NCI-H187 (cell line): ENCODE results near the gene NUDT4.
"Not testable (repeated sequence)": the region's sequence is repeated elsewhere in the genome, so short reads cannot be mapped to it uniquely, and the experiment has no call there.

Source experiments
- DNase-seq, 2 experiments: peaks; one replicate each; lab custom pipeline; 2025; lab: John Stamatoyannopoulos, UW

The NUDT4 gene

DNA sequence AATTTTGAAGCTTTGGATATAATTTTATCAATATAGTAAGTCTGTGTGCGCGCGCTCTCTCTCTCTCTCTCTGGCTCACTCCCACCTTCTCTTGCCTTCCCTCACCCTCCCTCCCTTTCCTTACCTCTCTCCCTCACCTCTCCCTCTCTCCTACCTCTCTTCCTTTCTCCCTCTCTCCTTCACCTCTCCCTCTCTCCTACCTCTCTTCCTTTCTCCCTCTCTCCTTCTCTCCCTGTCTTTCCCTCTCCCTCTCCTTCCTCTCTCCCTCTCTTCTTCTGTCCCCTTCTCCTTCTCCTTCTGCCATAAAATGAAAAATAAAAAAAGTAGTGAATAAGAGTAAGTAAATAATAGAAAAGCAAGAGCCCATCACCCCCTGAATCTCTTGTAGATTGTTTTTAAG is 9.0 kb upstream of the NUDT4 start:
- DNase-seq, result no peak

DNA sequence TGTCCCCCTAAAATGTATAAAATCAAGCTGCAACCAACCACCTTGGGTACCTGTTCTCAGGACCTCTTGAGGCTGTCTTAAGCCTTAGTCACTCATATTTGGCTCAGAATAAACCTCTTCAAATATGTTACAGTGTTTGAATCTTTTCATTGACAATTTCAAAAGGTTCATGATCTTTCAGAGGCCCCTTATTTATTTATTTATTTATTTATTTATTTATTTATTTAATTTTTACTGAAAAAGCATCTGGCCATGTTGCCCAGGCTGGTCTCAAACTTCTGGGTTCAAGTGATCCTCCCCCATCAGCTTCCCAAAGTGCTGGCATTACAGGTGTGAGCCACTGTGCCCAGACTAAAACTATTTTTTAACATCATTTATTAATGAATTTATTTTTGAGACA is 8.2 kb upstream of the NUDT4 start:
- no peak for DNase-seq

DNA sequence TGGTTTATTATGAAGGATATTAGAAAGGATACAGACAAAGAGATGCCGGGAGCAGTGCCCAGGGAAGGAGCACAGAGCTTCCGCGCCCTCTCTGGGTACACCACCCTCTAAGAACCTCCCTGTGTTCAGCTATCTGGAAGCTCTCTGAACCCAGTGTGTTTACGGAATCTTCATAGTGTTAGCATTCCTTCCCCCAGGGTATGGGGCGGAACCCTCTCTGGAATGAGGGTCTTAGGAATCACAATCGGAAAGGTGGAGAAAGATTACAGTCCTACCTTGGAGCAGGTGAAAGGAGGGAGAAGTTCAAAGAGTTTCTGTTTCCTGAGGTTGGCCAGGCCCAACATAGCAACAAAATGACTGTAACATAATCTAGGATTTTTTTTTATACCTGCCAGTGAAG is 6.8 kb upstream of the NUDT4 start:
- DNase-seq, result no peak

DNA sequence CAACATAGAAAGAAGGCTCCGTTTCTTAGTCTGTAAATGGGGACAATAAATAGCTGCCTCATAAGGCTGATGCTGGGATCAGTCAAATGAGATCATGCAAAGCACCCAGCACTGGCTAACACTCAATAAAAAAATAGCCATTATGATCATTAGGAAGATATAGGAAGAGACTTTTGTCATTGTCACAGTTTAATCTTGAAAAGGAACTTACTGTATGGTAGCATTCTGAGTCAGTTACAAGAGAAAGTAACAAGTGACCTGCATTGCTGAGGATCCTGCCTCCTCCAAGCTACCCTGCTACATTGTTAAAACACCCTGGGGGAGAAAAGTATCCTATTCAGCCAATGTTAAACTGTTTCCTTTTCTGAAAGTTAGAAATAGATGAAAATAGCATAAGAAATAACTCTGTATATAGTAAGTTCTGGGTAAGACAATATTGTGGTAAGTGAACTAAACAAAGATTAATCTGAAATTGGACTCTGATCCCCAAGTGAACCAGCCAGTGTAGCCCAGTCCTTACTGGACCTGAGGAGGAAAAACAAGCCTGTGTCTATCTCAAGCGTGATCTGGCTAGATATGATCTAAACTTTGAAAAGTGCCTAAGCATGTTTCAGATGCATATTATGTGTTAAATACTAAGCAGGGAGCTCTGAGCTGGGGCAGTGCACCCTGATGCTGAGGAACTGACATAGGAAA is 3.6 kb upstream of the NUDT4 start:
- DNase-seq, result no peak

DNA sequence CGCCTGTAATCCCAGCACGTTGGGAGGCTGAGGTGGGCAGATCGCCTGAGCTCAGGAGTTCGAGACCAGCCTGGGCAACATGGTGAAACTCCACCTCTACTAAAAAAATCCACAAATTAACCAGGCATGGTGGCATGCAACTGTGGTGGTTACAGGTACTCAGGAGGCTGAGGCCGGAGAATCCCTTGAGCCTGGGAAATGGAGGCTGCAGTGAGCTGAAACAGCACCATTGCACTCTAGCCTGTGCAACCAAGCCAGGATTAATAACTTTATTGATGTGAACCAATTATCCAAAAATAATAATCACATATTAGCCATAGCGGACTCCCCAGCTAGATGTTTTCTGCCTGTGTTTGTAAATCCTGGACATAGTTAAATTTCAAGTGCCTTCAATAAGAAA is 1.8 kb upstream of the NUDT4 start:
- DNase-seq, result no peak

DNA sequence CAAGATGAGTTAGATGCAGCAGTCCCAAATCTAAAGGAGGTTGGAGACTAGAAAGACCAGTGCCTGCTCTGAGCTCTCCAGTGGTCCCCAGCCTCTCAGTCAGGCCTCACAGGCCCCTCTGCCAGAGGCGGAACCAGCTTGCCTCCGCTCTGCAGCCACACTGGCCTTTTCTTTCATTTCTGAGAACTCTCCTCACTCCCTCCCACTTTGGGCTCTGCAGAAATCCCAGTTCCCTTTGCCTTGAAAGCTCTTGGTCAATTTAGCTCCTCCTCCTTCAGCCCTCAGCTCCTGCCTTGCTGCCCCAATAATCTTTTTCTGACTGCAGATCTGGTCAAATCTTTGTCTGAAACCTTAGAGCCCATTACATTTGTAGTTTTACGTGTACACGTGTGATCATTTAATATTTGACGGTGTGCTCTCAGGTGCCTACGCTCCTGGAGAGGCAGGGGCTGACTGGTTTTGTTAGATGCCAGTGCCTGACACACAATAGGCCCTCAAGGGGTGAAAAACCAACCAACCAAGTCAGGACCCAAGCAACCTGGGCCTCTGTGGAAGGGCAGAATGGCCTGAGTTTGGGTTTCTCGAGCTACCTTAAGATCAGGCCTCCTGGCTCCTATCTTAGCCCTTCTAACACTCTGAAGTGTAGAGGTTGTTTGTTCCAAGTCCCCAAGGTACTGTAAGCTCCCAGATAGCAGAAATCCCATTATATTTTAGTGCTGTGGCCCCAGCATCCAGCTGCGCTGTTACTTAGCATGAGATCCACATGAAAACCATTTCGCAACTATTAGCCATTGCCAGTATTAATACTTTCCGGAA is 1.1 kb upstream of the NUDT4 start:
- no peak for DNase-seq

DNA sequence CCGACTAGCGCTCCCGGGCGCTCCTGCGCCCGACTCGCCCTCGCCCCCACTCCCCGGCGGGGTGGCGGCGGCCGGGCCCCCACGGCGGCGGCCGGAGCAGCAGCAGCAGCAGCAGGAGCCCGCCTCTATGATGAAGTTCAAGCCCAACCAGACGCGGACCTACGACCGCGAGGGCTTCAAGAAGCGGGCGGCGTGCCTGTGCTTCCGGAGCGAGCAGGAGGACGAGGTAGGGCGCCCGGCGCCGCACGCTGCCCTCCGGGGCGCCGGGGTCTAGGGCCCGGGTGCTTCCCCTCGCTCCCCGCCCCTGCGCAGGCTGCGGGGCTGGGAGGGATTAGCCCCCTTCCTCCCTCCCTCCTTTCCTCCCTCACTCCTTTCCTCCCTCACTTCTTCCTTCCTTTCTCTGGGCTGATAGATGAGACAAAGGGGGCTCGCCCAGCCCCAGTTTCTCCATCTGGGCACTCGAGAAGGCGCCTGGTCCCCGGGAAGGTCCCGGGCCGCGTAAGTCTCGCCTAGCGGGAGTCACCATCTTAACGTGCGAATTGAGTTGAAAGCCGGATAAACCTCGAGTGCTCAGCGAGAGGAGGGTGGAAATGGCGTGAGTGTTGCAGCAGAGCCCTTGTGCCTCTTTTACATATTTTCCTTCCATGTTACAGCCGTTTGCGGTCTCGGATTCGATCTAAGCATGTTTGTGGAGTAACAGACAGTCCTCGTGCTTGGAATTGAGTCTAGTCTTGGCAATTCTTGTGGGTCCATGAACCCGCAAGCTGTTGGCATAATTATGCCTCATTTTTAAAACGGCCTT is 672 bp downstream of the NUDT4 start:
- peak; percentile 10 to 39 for DNase-seq

DNA sequence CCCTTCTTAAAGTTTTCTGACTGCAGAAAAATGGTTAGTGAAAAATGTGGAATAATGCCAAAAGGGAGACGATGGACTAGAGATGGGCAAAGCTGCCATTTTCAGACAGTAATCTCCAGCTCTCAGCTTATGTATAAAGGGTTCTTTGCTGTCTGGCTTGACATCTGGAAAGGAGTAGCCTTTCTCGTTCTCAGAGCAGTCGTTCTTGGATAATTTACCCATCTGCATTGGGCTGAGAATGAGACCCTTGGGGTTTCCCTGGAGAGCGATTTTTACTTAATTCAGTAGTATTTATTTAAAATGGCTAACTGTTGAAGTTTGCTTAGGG is 1.2 kb downstream of the NUDT4 start:
- no peak for DNase-seq

DNA sequence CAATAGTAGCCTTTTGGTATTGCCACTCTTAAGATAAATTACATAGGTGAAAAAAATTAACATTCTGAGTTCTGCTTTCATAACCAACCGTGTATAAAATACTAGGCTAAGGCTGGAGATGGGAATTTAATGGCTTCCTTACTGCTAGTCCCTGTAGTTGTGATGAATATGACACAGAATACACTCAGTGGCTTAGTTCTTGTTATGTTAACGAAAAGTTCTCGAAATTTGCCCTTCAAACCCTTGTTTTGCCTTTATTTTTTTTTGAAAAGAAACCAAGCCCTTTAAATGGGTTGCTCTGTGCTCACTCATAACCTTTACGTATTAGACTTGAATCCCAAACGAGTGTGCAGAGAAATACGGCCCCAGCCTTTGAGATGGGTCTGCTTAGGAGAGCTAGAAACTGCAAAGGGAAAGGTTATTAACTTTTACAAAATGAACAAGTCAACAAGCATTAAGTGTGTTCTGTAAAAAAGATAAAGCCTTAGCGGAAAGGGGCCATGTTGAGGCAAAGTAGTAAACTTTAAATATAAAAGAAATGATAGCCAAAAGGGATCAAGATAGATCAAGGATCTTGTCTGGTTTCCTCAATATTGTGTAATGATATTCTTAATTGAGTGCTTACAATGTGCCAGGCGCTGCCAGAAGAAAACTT is 1.7 kb downstream of the NUDT4 start:
- no peak for DNase-seq

DNA sequence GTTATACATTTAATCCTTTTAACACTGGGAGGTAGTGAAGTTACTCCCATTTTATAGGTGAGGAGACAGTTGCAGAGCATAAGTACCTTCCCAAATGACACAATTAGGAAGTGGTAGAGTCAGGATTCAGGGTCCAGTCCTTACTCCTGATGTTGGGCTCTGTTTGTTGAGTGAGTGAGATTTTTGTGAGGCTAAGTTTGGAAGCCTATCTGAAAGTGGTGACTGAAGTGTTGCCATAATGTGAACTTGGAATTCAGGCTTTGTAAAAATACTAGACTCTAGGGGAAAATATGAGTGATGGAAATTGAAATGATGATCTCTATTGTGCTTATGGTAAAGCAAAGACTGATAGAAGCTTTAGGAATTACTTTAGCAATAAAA is 2.2 kb downstream of the NUDT4 start:
- no peak for DNase-seq

DNA sequence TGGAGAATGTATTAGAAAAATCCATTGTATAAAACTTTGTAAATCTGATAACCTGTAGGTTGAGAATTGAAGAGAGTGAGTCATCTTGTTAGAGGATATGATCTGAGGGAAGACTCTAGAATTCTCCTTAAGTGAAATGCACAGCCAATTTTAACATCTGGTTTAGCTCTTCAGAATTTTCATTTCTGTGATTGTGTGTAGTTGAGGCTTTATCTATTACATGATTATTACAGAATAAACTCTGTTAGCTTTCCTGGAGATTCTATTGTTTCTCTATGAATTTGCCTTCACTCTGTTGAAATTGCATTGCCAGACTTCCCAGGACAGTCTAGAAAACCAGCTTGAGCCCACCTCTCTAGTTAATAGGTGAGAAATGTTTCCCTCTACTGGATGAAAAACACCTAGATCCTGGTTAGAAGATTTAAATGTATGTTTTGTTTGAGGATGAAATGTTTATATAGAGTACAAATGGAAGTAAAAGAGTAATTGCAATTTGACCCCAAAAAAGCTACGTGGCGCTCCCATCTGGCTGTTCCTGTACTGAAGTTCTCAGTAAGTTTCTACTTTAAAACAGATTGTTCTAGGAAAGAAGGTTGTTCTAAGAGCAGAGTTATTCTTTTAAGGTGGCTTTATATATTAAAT is 2.9 kb downstream of the NUDT4 start:
- DNase-seq, result no peak

DNA sequence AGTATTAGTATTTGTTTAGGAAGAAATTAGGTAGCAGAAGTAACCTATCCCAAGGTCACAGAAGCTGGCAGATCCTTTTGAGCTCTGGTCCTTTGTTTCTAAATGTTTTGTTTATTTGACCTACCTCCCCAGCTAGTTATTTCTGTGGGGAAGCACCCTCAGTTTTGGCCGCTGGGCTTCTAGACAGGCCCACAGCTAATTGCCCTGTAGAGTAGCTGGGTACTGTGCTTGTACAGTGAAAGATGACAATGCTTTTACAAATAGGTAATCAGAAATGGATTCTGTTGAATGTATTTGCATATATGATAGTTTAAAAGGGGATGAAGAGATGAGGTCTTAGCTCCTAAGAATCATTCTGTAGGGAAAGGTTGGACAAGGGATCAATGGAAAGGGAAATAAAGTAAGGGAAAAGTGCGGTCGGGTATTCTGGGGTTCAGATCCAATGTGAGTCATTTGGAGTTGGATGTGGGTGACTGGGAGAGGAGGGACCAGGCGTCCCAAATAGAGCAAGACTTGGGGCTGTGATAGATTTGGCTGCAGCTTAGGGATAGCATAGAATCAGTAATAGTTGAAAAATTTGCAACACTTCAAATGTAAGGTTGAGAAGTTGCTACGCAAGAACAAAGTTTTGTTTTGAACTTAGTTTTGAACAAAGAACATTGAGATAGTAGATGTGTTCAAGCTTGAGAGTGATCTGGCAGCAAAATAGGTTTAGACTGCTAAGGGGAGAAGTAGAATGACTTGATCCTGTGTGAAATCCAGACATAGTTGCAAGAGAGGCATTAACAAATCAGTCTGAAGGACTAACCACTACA is 3.6 kb downstream of the NUDT4 start:
- no peak for DNase-seq

DNA sequence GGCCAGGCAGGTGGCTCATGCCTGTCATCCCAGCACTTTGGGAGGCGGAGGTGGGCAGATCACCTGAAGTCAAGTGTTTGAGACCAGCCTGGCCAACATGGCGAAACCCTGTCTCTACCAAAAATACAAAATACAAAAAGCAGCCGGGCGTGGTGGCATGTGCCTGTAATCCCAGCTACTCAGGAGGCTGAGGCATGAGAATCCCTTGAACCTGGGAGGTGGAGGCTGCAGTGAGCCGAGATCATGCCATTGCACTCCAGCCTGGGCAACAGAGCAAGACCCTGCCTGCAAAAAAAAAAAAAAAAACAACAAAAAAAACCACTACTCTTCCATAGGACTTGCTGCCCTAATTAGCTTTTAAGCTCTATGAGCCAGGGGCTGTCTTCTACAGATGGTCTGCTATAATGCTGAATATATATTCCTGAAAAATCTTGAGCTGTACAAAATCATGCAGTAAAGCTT is 4.3 kb downstream of the NUDT4 start:
- not testable (repeated sequence) for DNase-seq

DNA sequence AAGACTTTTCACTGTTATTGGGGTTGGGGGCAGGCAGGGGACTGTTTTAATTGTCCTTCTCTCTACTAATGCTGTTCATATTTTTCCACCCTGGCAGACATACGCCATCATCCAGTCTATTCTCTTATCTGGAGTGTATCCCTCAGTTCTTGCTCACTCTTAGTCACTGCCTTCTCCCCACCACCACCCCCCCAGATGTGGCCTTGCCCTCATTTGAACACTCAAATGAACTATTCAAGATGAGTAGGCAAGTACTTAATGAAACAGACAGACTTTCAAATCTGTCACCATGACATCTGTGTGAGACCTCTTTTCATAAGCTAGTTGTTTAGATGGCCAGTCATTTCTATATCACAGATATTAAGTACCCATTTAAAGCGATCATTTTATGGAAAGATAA is 10.1 kb downstream of the NUDT4 start:
- no peak for DNase-seq

DNA sequence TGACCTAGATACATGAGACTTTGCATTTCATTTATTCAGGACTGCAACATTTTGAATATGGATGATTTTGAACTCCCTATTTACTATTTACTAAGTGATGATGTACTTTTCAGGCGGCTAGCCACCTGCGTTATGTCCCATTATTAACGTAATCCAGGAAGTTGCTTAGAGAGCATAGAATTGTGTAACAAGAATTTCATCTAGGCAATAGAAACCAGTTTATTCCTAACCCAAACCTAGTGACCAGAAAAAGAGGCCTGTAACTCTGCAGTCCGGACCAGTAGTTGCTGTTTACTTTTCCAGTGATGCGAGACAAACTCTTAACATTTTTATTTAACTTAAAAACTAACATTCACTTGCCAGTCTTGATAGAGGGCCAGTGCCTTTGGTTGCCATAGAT is 12.3 kb downstream of the NUDT4 start:
- DNase-seq, result no peak

DNA sequence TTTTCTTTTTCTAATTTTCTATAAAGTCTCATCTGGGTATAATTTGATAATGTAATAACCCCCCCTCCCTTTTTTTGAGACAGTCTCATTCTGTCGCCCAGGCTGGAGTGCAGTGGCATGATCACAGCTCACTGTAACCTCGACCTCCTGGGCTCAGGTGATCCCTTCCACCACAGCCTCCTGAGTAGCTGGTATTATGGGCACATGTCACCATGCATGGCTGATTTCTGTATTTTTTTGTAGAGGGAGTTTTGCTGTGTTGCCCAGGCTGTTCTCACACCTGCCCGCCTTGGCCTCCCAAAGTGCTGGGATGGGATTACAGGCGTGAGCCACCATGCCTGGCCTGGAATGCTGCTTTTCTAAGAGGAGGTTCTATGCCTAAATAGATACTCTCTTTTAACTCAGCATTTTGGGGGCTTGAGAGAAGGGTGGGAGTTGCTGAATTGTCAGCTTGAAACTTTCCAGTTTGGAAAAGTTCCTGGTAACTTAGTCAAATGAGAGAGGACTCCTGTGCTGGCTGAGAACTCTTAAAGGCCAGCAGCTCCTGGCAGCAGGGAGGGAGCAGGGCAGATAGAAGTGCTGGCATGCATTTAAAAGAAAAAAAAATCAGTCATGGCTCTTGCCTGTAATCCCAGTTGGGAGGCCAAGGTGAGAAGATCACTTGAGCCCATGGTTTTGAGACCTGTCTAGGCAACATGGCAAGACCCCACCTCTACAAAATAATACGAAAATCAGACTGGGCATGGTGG is 13.0 kb downstream of the NUDT4 start:
- DNase-seq, result no peak

DNA sequence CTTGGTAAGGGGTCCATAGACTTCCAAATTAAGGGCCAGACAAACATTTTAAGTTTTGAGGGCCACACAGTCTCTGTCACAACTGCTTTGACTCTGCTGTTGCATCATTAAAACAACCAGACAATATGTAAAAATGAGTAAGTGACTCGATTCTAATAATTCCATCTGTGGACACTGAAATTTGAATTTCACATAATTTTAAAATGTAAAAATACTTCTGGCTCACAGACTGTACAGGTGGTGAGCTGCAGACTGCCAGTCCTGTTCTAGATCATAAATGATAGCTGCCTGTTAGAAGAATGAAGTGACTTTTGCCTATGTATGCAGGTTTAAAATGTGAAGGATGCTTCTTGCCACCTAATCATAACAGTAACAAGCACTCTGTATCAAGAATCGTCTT is 15.7 kb downstream of the NUDT4 start:
- DNase-seq, result no peak

DNA sequence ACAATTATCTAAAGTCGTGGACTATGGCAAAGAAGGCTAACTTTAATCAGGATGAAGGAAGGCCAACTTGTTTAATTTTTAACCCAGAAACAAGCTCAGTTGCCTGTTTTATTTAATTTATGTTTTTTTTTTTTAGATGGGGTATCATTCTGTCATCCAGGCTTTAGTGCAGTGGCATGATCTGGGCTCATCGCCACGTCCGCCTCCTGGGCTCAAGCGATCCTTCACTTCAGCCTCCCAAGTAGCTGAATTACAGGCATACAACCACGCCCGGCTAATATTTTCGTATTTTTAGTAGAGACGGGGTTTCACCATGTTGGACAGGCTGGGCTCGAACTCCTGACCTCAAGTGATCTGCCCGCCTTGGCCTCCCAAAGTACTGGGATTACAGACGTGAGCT is 19.7 kb downstream of the NUDT4 start:
- no peak for DNase-seq

DNA sequence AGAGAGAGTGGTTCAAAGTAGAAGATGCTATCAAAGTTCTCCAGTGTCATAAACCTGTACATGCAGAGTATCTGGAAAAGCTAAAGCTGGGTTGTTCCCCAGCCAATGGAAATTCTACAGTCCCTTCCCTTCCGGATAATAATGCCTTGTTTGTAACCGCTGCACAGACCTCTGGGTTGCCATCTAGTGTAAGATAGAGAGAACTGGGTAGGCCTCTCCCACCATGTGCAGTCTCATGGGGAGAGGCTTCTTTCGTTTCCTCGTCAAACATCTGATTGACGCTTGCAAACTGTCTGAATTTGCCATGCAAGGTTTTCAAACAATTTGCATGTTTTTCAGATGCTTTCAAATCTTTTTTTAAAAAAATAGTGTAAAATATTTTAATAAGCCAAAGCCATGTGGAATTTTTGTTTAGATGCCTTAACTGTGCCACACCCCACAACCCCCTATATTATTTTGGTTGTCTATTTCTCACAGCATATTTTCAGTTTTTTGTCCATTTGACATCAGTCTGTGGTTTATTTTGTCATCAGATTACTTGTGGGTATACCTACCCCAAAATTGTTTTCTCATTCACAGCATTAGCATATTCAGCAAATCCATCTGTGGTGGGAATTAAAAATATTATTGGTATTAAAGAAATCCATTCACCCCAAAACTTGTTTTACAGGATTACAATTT is 21.6 kb downstream of the NUDT4 start:
- DNase-seq, result not testable (repeated sequence)
